GM23338 (cell line): ENCODE data around the gene DHX38. TPM values are rescaled to one million over a fixed set of nuclear protein-coding genes. Genes with fewer than 3 reads are reported as not detected.

Experiments used
- ATAC-seq: fragments of 200-7000 bp; cut with Tn5 transposase; 3 replicates; pipeline ENCODE4 v1.9.1; 2020
- DNase-seq: peaks from one replicate; pipeline ENCODE4 v3.0.0-alpha.2; 2015; ENCODE audit warnings: low spot score
- H2AFZ ChIP-seq: fragments of 200-600 bp; sonication (generic); 2 replicates; pipeline ENCODE4 v1.8.0; 2016; ENCODE audit warnings: antibody characterized with exemption, mild to moderate bottlenecking, moderate library complexity
- H3F3A ChIP-seq: fragments of 200-600 bp; sonication (generic); replicated peaks from 2 replicates; pipeline ENCODE4 v1.8.0; 2017; ENCODE audit warnings: antibody characterized with exemption, mixed run types, low read depth
- H3K27ac ChIP-seq: fragments of 200-600 bp; sonication (generic); 2 replicates; pipeline ENCODE4 v1.6.1; 2016; ENCODE audit warnings: low read depth
- H3K27me3 ChIP-seq: fragments of 200-600 bp; sonication (generic); 2 replicates; pipeline ENCODE4 v1.8.0; 2016; ENCODE audit warnings: mild to moderate bottlenecking, mixed run types, moderate library complexity; ENCODE audit not compliant: insufficient read depth
- H3K36me3 ChIP-seq: fragments of 200-600 bp; sonication (generic); 2 replicates; pipeline ENCODE4 v1.8.0; 2016; ENCODE audit warnings: mild to moderate bottlenecking; ENCODE audit not compliant: insufficient read depth
- H3K4me1 ChIP-seq: fragments of 200-600 bp; sonication (generic); 2 replicates; pipeline ENCODE4 v1.8.0; 2016; ENCODE audit warnings: mild to moderate bottlenecking, moderate library complexity; ENCODE audit not compliant: insufficient read depth
- H3K4me2 ChIP-seq: fragments of 200-600 bp; sonication (generic); 2 replicates; pipeline ENCODE4 v1.7.1; 2017; ENCODE audit warnings: mixed run types
- H3K4me3 ChIP-seq: fragments of 200-600 bp; sonication (generic); 2 replicates; pipeline ENCODE4 v1.6.1; 2016; ENCODE audit warnings: mixed run types
- H3K79me2 ChIP-seq: fragments of 200-600 bp; sonication (generic); replicated peaks from 2 replicates; pipeline ENCODE4 v1.8.0; 2017; ENCODE audit warnings: mild to moderate bottlenecking; ENCODE audit not compliant: insufficient read depth
- H3K9me2 ChIP-seq: fragments of 200-600 bp; sonication (generic); 2 replicates; pipeline ENCODE4 v1.8.0; 2017; ENCODE audit not compliant: insufficient read depth
- H4K20me1 ChIP-seq: fragments of 200-600 bp; sonication (generic); replicated peaks from 2 replicates; pipeline ENCODE4 v1.8.0; 2017; ENCODE audit warnings: mild to moderate bottlenecking; ENCODE audit not compliant: insufficient read depth
- H3K27ac Mint-ChIP-seq: 2 replicates; pipeline ENCODE4 v1.8.0; 2020; ENCODE audit warnings: inconsistent platforms, mild to moderate bottlenecking, moderate library complexity, mixed read lengths
- H3K27me3 Mint-ChIP-seq: 3 replicates; pipeline ENCODE4 v1.8.0; 2022; ENCODE audit warnings: low read depth, mild to moderate bottlenecking, moderate library complexity, mixed read lengths, inconsistent platforms; ENCODE audit not compliant: insufficient read depth, poor library complexity
- H3K36me3 Mint-ChIP-seq: 3 replicates; pipeline ENCODE4 v1.8.0; 2021; ENCODE audit warnings: low read depth, mild to moderate bottlenecking, inconsistent platforms, moderate library complexity, mixed read lengths
- H3K4me1 Mint-ChIP-seq: 3 replicates; pipeline ENCODE4 v1.8.0; 2020; ENCODE audit warnings: mild to moderate bottlenecking, inconsistent platforms, mixed read lengths
- H3K4me3 Mint-ChIP-seq: 3 replicates; pipeline ENCODE4 v1.8.0; 2021; ENCODE audit warnings: moderate library complexity, mild to moderate bottlenecking, inconsistent platforms, mixed read lengths
- H3K9me3 Mint-ChIP-seq: 3 replicates; pipeline ENCODE4 v1.8.0; 2020; ENCODE audit warnings: moderate library complexity, mild to moderate bottlenecking, inconsistent platforms, mixed read lengths
- CTCF ChIP-seq, 2 experiments: fragments of 200-600 bp in 1 of 2; sonication (generic) in 1 of 2; conservative IDR thresholded peaks; 2 replicates each; pipeline versions ENCODE4 v1.5.1 to v1.6.1; 2016 to 2017; ENCODE audit warnings: antibody characterized with exemption in 2 of 2, low read depth in 2 of 2, mild to moderate bottlenecking in 2 of 2, moderate library complexity in 1 of 2
- ETS1 ChIP-seq: IDR thresholded peaks from 2 replicates; pipeline ENCODE4 v1.6.1; 2016; ENCODE audit warnings: antibody characterized with exemption
- EZH2 ChIP-seq: fragments of 200-600 bp; sonication (generic); IDR thresholded peaks from one replicate; pipeline ENCODE4 v1.8.0; 2017; ENCODE audit warnings: antibody characterized with exemption, mild to moderate bottlenecking, low read depth; ENCODE audit not compliant: unreplicated experiment
- EZH2phosphoT487 ChIP-seq: fragments of 200-600 bp; sonication (generic); IDR thresholded peaks from one replicate; pipeline ENCODE4 v1.8.1; 2018; ENCODE audit warnings: antibody characterized with exemption; ENCODE audit not compliant: unreplicated experiment
- JUNB ChIP-seq: IDR thresholded peaks from one replicate; pipeline ENCODE4 v1.6.1; 2016; ENCODE audit warnings: antibody characterized with exemption; ENCODE audit not compliant: unreplicated experiment
- POLR2AphosphoS5 ChIP-seq: IDR thresholded peaks from 2 replicates; pipeline ENCODE4 v1.6.1; 2016; ENCODE audit warnings: antibody characterized with exemption, low read depth
- REST ChIP-seq: IDR thresholded peaks from one replicate; pipeline ENCODE4 v1.6.1; 2018; ENCODE audit warnings: antibody characterized with exemption; ENCODE audit not compliant: unreplicated experiment
- STAT1 ChIP-seq: IDR thresholded peaks from one replicate; pipeline ENCODE4 v1.6.1; 2016; ENCODE audit warnings: antibody characterized with exemption; ENCODE audit not compliant: unreplicated experiment
- ZNF331 ChIP-seq: fragments of 250-450 bp; sonication (Bioruptor Pico); IDR thresholded peaks from 2 replicates; pipeline ENCODE4 v1.5.0; 2020; ENCODE audit warnings: low read depth, mild to moderate bottlenecking, moderate library complexity
- ZNF462 ChIP-seq: fragments of 250-450 bp; sonication (Bioruptor Pico); IDR thresholded peaks from 2 replicates; pipeline ENCODE4 v1.5.0; 2020; ENCODE audit warnings: mild to moderate bottlenecking, moderate library complexity
- polyA plus RNA-seq: library from polyadenylated mRNA; unstranded; fragments of >200 nt; fragmentation: Nextera tagmentation; extraction: Ambion mirVana; gene quantifications from 2 replicates; pipeline ENCODE4 v1.2.1, GENCODE V29; 2016
- total RNA-seq: library from RNA; depleted of rRNA; stranded (reverse); fragments of >200 nt; shearing (Covaris generic); gene quantifications from 2 replicates; pipeline ENCODE4 v1.2.3, GENCODE V29; 2014

Gene DHX38
- total and polyA plus RNA-seq, 2 experiments from 2014 or later, result 31.4 to 46.4 TPM

- Histone ChIP-seq H3K27me3 (no peaks in the 10 kb centered on the region), H3K27ac (no peak overlapping the region), H3K4me1 (no peaks in the 10 kb centered on the region), H3K4me3 (no peak overlapping the region), H4K20me1 (no peaks in the 10 kb centered on the region), H3K9me2 (no peaks in the 10 kb centered on the region), H3K79me2 (no peaks in the 10 kb centered on the region), H3F3A (no peaks in the 10 kb centered on the region), H2AFZ (no peak overlapping the region), H3K36me3 (no peaks in the 10 kb centered on the region), H3K4me2 (no peak overlapping the region)
- TF ChIP-seq STAT1 (no peak), ZNF331 (no peak), EZH2 (no peak), POLR2AphosphoS5 (no peak), ETS1 (no peak), ZNF462 (no peak), REST (no peak), EZH2phosphoT487 (no peak), JUNB (no peak), CTCF (conservative IDR thresholded peaks at IDR 0.05; ENCODE audit: low read depth in 2 of 2) (no peak)
- Mint-ChIP-seq H3K9me3 (peaks cover 4% of the 10 kb centered on the region; the same call in 2 of the 3 replicates), H3K27me3 (peaks cover 4% of the 10 kb centered on the region), H3K27ac (no peak overlapping the region), H3K4me1 (peaks cover 3% of the 10 kb centered on the region; the same call in 2 of the 3 replicates), H3K36me3 (0 out of 3 replicates have a peak, but pooled peaks cover 3% of the 10 kb centered on the region), H3K4me3 (no peak overlapping the region)
- no peak for DNase-seq
- no peak for ATAC-seq
Measured at GRCh38 chr16:72142476-72142875, 48.8 kb downstream of the DHX38 start.
